Stimulated activated CD4-positive, alpha-beta T cell treated with anti-CD3 and anti-CD28 coated beads, Interleukin-15, amount 100 ng/mL, for 48 hours (primary cell): ENCODE data around the gene ZBTB21.
A peak's percentile ranks its signal among the peaks of the same experiment; 100 is the strongest.
"Not testable (repeated sequence)": the region's sequence is repeated elsewhere in the genome, so short reads cannot be mapped to it uniquely, and the experiment has no call there.

ENCODE experiments used
- DNase-seq, 2 donors: peaks; one replicate each; pipeline ENCODE4 v3.0.0-alpha.2; 2020; ENCODE audit warnings: low read depth in 2 of 2

The ZBTB21 gene

DNA sequence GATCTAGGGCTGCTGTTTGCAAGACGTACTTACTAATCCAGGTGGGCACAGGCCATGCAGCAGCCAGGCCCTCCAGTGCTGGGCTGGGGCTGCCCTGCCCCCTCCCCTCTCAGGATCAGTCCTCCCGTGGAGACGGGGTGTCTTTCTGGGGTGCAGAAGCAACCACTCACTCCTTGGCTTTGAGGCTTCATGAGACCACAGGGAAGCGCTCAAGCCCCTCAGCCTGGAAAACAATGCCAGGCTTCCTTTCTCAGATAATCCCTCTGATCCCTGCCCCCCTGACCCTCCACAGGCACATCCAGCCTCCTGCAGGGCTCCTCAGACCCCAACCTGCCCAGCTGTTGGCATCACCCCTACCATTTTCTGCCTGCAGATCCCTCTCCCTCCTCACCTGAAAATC is 42.5 kb downstream of the ZBTB21 start:
- DNase-seq = no peak

DNA sequence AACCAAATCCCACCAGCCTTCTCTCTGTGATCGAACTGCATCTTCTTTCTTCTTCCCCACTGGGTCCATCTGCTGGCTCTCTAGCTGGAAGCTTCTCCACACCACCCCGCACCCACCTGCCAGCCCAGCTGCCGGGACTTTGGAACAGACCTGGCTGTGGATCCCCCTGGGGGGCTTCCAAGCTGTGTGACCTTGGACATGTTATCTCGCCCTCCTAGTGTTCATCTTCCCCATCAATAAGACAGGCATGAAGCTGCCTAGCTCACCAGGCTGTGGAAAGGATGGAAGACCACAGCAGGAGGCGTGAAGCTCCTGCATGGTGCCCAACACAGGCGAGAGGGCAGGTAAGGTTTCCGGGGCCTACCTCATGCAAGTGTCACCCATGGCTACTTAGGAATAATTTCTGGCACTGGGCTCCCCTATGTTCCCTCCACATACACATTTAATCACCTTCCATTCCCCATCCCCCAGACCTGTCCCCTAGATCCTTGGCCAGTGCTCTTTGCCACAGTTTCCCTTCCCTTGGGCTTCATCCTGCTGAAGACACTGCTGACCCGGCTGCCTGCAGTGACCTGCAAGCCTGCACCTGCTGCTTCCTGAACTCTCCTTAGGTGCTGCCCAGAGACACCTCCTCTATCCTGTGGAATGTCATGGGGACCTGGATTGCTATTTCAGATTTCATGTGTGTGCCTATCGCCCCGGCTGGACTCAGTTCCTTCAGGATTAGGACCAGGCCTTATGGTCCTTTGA is 43.1 kb downstream of the ZBTB21 start:
- no peak for DNase-seq

DNA sequence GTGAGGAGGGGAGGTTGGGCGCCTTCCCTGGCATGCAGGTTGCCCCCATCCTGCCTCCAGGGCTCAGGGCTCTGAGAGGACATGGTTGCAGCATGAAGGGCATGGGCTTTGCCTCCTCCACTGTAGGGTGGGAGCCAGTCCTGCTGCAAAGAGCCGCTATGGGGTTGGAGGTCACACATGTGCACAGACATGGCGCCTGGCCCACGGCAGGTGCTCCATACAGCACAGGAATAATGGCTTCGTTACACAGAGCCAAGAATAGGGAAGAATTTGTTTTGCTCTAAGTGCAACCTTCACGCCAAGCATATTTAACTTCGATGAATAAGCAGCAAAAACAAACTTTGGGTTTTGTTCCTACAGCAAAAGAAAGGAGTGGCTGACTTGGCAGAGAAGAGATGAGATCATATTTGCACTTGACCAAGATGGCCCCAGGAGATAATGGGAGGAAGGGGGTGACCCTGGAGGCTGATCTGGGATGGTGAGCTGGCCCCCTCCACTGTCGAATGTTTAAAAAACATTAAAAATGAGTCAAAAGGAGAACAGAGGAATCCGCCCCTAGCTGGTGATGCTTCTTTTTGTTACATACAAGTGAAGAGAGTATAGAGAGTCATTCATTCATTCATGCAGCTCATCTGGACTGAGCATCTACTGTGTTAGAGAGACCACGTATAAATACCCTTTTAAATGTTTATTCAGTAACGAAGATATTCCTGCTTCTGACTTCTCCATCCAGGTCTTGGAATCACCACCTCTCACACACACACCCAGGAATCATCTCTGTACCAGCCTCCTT is 43.9 kb downstream of the ZBTB21 start:
- DNase-seq = no peak

DNA sequence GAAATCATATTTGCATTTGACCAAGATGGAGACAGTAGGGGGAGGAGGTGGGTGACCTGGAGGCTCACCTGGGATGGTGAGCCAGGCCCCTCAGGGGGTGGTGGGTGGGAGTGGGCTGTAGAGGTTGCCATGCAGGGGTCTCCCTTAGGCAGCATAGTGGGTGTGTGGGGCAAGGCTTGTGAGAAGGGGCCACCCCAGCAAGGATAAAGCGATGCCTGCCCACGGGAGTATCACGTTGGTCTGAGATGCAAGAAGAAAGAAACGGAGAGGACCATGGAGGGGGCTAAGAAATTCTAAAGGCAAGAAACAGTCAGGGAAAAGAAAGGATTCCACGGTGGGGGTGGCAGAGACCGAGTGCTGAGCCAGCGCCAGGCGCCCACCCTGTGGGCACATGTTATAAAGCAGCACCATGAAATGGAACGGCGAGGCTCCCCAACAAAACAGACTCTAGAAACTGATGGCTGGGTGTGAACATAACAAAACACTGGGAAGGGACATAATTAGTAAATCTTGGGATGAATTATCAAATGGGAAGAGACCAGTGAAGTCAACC is 44.6 kb downstream of the ZBTB21 start:
- no peak for DNase-seq

DNA sequence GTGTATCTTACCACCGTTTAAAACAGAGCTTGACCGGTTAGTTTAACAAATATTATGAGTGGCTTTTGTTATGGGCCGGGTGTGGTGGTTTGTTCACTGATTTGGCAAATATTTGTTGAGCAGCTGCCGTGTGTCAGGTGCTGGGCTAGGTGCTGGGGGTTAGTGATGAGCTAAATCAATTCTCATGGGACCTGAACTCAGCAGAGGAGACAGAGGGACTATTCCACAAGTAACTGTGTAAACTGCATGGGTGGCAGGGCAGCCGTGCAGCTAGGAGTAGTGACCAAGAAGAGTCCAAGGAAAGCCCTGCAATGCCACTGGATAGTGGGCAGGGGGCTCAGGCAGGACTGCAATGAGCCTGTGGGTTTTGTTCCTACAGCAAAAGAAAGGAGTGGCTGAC is 45.1 kb downstream of the ZBTB21 start:
- no peak for DNase-seq

DNA sequence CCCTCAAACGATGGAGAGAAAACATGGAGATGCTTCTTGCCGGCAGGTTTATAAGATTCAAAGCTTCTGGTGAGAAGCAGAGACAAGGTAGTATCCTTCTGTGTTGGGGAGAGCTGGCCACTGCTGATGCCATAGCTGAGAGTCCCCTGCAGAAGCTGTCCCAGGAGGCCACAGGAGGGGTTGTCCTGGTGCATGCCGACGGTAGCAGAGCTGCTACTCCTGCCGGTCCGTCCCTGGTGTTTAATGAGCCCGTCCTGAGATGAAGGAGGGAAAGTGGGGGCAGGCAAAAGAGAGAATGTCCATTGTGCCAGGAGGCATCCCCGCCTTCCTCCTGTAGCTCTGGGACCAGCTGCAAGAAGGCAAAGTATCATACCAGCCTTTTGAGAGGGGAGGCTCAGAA is 46.0 kb downstream of the ZBTB21 start:
- no peak for DNase-seq

DNA sequence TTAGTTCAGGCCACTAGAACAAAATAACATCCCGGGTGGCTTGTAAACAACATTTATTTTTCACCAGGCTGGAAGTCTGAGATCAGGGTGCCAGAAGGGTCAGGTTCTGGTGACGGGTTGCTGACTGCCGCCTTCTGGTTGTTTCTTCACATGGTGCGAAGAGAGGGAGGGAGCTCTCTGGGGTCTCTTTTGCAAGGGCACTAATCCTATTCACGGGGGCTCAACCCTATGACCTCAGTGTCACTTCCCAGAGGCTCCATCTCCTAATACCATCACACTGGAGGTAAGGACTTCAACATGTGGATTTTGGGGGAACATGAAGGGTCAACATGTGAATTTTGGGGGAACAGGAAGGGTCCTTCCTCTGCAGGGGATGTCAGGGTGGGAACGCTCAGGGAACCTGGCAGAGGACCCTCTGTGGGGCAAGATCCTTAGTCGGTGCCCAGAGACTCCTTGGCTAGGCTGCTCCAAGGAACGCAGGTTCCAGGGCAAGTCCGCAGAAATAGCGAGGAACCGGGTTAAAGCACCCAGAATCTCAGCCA is 47.7 kb downstream of the ZBTB21 start:
- DNase-seq = no peak

- no peak for DNase-seq
These were observed 48.4 kb downstream of the ZBTB21 start for GRCh38 chr21:41961753-41962152.

- DNase-seq = no peak
These were observed 48.9 kb downstream of the ZBTB21 start for GRCh38 chr21:41961282-41961701.

DNA sequence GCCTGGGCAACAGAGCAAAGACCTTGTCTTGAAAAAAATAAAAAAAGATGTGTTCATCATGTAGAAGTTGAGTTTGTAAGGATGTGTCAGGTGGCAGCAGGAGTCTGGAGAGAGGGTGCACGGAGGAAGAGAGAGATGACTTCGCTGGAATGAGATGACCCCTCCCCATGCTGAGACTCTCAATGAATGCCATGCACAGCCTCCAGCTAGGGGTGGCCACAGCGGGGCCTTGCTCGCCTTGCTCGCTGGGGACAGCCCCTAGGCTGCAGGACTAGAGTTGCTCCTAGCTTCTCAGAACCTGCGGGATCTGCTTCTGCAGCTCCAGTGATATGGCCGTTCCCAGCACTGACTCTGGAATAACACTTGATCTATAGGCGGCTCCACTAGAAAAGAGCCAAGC is 49.8 kb downstream of the ZBTB21 start:
- DNase-seq = no peak

DNA sequence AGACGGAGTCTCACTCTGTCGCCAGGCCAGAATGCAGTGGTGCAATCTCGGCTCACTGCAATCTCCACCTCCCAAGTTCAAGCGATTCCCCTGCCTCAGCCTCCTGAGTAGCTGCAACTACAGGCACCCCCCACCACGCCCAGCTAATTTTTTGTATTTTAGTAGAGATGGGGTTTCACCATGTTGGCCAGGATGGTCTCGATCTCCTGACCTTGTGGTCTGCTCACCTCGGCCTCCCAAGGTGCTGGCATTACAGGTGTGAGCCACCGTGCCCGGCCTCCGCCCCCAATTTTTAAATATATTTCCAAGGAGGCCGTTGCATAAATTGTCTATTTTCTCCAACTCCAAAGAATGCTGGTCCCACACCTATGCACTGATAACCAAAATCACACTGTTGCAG is 50.5 kb downstream of the ZBTB21 start:
- DNase-seq = not testable (repeated sequence)

DNA sequence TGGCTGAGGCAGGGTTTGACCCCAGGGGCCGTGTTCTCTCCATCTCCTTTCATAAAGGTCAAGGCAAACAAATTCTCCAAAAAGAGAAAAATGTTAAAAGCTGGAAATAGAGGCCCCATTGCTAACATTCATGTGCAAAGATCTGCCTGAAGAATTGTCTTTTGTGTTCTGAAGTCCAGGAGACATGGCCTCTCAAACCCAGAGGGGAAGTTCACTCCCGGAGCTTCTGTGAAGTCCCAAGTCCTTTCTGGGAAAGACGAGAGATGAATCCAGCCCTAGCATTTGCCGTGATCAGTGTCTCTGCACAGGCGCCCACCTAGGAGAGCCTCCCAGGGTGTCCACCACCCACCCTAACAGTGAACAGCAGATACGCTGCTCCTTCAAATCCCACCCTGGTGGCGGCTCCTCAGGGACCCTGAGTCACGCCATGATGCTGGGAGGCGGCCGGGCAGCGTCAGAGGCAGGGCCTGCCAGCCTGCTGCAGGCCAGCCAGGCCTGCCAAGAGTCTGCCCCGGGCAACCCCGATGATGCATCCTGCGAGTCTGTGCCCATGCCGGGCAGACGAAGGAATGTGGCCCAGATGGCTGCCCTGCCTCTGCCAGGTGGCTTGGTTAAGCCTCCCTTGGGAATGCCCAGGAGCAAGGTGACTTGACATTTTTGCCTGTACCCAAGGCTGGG is 51.1 kb downstream of the ZBTB21 start:
- DNase-seq = no peak

DNA sequence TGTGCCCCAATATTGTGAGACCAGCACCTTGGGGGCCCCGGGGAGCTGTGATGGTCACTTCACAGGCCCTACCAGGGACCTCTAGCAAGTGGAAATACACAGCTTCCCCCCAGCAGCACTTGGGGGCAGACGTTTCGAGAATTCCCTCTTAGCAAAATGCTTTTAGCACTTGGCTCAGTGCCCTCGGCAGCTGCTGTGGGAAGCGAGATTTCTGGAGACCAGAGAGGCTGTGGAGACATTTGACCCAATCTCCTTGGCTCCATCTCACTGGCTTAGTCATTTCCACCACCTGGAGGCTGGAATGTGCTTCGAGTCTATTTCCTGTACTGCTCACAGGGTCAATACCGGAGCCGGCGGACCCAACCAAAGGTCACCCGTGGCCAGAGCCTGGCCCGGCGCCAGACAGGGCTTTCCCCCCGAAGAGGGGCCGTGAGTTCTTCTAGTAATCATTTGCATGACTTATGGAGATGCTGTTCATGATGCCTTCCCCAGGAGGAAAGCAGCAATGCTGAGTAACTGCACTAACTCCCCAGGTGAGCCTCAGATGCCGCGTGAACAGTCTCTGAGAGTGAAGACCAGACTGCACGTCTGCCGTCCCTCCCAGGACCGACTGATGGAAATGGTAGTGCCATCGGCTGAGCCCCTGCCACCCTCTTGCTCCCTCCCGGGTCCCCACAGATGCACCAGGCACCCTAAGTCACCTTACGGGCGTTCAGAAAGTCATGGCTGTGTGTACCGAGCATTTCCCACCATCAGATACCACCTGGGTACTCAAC is 52.0 kb downstream of the ZBTB21 start:
- DNase-seq = no peak

DNA sequence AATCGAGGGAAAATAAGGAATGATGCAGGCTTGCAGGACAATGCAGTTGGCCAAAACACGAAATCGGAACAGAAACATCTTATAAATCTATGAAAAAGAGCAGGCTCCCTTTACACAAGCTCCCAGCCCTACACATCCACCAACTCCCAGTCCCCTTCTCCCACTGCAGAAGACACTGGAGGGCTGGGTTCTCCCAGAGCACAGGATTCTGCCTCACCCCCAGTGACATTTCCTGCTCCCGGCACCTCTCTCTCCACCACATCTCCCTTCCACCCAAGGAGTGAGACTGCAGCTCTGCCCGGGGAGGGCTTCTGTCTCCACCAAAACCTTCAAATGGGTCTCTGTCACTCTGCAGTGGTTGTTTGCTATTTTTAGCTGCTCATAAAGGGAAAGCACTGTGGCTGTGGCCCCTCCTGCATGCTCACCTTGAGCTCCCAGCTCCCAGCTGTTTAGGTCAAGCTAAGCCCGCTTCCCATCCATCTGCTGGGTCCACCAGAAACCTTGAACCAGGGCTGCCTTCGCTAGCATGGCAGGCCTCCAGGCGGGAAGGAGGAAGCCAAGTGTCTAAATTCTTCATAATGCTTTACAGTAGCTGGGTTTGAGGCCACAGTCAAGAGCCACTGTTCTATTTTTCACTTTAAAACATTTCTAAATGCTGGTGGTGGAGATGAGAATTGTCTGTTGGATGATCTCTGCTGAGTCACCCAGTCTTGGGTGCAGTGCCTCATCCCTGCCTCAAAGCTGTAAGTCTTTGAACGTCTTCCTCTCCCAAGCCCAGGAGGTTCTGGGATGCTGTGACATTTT is 53.0 kb downstream of the ZBTB21 start:
- no peak for DNase-seq

- DNase-seq = no peak
These were observed 54.6 kb downstream of the ZBTB21 start for GRCh38 chr21:41955516-41955915.

DNA sequence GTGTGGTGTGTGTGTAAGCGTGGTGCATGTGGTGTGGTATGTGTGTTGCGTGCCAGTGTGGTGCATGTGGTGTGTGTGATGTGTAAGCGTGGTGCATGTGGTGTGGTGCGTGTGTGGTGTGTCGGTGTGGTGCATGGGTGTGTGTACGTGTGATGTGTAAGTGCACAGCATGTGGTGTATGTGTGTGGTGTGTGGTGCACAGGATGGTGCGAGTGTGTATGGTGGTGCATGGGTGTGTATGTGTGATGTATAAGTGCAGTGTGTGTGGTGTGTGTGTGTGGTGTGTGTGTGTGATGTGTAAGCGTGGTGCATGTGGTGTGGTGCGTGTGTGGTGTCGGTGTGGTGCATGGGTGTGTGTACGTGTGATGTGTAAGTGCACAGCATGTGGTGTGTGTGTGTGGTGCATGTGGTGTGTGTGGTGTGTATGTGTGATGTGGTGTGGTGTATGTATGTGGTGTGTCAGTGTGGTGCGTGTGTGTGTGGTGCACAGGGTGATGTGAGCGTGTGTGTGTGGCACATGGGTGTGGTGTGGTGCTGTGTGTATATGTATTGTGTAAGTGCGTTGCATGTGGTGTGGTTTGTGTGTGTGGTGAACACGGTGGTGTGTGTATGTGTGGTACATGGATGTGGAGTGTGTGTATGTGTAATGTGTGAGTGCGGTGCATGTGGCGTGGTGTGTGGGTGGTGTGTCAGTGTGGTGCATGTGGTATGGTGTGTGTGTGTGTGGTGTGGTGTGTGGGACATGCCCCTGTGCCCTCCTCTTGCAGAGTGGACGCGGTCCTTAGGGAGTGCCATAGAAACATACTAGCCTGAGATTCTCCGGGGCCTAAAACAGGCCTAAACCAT is 55.3 kb downstream of the ZBTB21 start:
- DNase-seq = no peak

DNA sequence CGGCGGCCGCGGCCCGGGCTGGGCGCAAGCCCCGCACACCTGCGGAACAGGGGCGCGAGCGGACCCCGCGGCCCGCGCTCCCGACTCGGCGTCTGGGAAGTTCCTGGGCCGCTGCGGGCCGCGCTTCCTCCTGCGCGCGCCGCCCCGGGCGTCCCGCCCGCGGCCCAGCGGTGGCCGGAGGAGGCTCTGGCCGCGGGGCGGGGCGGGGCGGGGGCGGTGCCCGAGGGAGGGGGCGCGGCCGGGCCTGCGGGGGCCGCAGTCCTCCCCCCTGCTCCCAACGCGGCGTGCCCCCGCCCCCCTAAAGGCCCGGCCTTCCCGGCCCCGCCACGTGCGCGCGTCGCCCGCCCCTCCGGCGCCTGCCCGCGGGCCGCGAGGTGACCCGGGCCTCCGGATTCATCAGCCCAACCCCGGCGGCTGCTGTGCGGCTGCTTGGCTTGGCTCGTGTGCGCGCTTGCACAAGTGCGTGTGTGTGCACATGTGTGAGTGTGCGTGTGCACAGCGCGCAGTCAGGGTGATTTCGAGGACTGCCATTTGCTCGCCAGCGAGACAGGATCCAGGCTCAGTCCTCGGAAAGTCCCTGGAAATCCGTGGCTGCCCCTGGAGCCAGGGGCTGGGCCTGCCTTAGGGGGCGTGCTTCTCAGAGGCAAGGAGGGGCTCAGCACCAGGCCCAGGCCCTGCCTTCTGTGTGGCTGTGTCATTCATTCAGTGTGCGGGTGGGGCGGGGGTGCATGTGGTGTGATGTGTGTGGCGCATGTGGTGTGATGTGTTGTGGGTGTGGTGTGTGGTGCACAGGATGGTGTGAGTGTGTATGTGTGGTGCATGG is 56.1 kb downstream of the ZBTB21 start, which contains the start of gene C2CD2:
Gene C2CD2 (minus strand): TSS at position 188 of the 823 bp plus-strand sequence. CDS start 370 bp downstream, outside the sequence.
- peak in 1 of 2 donors; percentile 12 for DNase-seq

GRCh38 chr21:41953249-41953830 is 56.8 kb downstream of the ZBTB21 start:
- no peak for DNase-seq
